NOMO-1 treated with dmso at 0.1 percent for 144 hours (cell line): ENCODE data around the gene CYSRT1.
"Not testable (repeated sequence)": the region's sequence is repeated elsewhere in the genome, so short reads cannot be mapped to it uniquely, and the experiment has no call there.

Source experiments
- DNase-seq: peaks from one replicate; lab custom pipeline; 2025; ENCODE audit not compliant: unreplicated experiment; lab: John Stamatoyannopoulos, UW

CYSRT1 gene

DNA sequence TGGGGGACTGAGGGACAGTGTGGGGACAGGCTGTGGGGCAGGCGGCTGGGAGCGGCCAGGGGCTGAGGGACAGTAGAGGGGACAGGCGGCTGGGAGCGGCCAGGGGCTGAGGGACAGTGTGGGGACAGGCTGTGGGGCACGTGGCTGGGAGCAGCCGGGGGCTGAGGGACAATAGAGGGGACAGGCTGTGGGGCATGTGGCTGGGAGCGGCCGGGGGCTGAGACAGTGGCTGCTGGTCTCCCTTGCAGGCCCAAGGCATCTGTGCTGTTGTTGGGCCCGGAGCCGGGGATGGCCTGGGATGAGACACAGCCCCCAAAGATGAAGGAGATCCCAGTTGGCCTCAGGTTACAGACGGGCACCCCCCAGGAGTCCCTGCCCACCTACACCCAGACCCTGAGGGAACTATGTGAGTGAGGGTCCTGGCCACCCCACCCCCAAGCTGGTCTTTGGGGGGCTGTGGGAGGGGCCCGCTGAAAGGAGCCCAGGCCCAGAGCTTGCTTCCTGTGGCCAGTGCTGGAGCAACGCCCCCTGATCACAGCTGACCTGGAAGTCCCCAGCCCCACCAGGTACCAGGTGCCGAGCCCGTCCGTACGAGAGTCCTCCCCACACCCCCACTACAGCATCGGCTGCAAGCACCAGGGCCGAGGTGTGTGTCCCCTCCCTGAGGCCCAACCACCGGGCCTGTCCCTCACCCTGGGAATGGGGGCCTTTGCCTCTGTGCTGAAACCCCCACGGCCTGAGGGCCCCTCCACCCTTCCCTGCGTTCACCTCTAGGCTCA is 26.7 kb downstream of the CYSRT1 start:
- DNase-seq = no peak

DNA sequence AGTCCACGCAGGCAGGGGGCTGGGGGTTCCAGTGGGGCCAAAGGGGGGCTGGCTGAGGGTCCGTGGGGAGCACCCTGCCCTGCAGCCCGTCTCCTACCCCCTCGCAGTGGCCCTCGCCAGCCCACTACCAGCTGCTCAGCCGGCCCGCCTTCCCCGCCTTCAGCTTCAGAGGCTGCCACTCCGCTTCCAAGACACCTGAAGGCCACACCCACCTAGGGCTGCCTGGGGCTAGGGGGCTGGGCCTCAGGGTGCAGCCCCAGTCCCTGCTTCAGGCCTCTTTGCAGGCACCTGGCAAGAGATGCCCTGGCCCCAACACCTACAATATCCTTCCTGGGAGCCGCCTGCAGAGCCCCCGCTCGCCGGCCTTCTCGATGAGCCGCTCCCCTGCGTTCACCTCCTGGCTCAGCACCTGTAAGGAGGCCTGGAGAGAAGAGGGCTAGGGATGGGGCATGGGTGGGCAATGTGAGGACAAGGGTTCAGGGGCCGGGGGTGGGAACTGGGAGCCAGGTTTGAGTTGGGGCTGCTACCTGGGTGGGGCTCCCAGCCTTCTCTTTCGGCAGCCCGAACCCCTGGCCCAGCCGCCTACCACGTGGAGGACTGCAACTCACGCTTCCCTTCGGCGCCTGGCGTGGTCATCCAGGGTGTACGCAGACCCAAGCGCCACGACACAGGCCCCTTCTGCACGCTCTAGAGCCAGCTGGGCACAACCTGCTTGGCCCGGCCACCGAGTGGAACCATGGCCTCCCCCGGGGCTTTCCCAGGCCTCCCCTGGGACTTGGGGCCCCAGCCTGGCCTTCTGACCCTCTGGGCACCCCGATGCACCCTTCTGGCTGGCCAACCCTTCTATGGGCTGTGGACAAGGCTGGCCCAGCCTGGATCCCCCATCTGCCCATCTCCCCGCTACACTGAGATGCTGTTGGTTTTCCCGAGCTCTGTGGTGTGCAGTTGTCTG is 27.9 kb downstream of the CYSRT1 start:
- DNase-seq = no peak

DNA sequence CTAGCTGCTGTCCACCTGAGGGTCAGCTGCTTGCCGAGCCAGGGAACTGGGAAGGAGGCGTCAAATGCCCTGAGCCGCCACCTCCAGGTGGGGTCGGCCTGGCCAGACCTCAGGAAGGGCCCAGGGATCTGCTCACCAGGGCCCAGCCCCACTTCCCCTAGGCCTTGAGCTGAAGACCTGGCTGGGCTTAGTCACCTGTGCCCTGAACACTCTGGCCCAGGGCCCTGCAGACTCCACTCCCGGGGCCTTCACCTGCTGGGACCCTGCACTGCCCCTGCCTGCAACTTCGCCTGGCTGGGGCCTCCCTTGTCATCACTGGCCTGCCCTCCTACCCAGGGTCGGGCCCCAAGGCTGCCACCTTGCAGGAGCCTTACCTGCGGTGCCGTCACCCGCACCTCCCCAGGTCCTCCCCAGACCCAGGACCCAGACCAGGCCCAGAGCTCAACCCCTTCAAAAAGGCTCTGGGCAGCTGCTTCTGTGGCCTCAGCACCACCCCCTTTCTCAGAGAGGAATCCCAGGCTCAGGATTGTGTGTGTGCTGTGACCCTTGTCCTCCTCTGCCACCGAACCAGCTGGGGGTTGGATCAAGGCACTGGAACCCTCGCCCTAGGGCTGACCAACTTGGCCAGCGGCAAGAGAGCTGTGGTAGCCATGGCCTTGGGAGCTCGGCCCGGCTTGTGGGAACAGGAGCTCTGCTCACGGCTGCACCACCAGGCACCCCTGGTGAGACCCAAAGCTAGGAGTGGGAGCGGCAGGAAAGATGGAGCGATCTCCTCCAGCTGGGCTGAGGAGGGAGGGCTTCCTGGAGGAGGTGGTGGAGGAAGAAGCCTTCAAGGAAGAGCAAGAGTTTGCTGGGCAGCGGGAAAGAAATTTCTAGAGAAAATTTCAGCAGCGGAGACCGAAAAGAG is 29.0 kb downstream of the CYSRT1 start:
- DNase-seq = no peak

DNA sequence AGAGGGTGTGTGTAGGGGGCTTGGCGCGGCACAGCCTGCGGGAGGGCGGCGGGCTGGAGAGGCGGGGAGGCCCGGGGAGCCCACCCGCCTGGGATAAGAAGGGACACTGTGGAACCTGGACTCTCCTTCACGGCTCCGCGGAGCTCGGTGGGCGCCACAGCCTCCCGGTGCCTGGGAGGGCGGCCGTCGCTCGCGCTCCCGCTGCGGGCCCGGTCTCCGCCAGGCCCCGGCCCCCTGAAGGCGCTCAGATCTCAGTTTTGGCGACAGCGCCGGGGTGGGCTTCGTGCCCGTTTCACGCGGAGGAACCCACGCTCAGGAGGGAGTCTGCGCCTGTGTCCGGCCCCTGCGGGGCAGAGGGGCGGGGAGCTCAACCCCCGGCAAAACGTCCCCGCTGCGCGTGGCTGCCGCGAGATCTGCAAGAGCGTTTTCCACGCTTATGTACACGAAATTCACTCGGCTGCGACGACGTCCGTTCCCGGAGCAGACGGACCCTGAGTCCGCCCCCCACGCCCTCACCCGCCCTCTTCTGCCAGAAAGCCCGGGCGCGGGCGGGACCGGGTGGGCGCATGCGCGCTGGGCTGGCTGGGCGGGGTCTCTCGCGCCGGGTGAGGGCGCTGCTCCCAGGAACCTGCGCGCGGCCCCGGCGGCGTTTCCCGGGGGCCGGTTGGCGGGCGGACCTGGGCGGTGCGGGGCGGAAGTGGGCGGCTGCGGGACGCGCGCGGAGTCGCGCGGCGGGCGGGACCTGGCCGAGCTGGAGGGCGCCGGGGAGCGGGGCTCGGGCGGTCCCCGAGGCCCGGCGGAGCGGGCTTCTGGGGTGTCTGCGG is 29.9 kb downstream of the CYSRT1 start, which contains the start of gene NELFB:
TSS of gene NELFB (plus strand) at position 704 of the 824 bp plus-strand sequence.
- peak; percentile 90 for DNase-seq

DNA sequence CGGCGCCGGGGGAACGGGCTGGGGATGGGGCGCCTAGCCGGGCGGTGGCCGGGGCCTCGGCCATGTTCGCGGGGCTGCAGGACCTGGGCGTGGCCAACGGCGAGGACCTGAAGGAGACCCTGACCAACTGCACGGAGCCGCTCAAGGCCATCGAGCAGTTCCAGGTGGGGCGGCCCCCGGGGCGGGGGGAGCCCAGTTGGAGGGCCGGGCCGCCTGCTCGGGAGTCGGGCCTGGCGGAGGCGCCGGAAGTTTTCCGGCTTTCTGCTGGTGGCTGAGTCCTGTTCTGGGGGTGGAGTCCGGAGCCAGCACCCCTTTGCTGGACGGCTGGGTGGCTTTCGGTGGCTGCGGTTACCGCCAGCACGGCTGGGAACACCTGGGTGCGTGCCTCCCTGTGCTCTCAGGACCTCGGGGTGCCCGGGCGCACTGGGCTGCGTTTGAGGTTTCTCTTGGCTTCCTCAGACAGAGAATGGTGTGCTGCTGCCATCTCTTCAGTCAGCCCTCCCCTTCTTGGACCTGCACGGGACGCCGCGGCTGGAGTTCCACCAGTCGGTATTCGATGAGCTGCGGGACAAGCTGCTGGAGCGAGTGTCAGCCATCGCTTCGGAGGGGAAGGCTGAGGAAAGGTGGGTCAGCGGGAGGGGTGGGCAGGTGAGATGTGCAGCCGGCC is 30.6 kb downstream of the CYSRT1 start:
- no peak for DNase-seq

DNA sequence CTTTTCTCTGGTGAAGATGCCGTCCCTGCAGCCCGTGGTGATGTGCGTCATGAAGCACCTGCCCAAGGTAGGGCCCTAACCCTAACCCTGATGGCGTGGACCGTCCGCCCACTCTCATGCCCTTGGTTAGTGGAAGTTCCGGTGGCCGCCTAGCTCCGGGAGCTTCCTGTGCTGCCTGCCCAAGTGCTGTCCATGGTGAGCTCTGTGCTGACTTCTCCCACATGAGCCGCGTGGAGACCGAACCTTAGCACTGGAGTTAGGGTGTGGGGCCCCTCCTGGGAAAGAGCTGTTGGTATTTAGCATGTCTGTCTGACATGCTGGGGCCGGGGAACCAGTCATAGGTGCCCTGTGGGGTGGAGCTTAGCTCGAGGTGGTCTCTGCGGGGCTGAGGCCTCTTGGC is 31.4 kb downstream of the CYSRT1 start:
- no peak for DNase-seq

DNA sequence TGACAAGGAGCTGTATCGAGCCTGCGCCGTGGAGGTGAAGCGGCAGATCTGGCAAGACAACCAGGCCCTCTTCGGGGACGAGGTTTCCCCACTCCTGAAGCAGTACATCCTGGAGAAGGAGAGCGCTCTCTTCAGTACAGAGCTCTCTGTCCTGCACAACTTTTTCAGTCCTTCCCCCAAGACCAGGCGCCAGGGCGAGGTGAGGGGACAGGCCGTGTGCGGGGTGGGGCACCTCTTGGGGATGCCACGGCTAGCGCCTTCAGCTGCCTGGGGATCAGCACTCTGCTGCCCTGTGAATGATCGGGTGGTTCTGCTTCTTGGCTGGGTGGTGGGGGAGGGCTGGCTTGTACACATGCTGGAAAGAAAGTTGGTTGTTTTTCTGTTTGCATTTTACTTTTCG is 31.9 kb downstream of the CYSRT1 start:
- DNase-seq = no peak

DNA sequence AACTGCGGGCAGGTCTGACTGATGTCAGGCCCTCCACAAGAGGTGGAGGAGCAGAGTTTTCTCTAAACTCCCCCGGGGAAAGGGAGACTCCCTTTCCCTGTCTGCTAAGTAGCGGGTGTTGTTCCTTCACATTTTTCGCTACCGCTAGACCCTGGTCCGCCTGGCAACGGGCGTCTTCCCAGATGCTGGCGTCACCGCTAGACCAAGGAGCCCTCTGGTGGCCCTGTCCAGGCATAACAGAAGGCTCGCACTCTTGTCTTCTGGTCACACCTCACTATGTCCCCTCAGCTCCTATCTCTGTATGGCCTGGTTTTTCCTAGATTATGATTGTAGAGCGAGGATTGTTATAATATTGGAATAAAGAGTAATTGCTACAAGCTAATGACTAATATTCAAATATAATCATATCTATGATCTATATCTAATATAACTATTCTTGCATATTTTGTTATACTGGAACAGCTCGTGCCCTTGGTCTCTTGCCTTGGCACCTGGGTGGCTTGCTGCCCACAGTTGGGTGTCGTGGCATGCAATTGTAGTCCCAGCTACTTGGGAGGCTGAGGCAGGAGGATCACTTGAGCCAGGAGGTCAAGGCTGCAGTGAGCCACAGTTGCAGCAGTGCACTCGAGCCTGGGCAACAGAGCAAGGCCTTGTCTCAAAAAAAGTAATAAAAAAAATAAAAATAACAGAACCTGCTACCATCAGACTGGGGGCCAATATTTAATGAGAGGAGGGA is 37.4 kb downstream of the CYSRT1 start:
- not testable (repeated sequence) for DNase-seq

DNA sequence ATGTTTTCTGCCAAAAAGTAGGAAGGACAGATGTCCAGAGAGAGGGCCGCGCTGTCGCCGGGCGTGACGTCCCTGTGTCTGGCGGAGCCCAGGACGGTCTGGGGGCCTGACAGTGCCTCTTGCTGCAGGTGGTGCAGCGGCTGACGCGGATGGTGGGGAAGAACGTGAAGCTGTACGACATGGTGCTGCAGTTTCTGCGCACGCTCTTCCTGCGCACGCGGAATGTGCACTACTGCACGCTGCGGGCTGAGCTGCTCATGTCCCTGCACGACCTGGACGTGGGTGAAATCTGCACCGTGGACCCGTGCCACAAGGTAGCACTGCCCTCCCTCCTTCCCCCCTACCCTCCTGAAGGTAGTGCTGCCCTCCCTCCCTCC is 37.9 kb downstream of the CYSRT1 start:
- no peak for DNase-seq

DNA sequence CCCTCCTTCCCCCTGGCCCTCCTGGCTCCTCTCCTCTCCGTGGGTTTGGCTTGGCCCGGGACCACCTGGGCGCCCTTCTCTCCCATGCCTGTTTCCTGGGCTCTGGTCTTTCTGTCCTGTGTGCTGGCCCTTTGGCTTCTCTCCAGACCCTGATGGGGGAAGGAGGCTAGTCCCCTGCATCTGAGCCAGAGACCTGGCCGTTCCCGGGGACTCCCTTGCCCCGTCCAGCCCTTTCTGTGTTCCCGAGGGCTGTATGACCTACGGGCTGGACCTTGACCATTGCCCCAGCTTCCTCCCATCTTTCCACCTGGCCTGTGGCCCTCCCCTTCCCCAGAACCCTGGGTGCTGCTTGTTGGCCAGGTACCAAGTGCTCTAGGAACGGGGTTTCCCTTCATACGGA is 38.5 kb downstream of the CYSRT1 start:
- DNase-seq = no peak

DNA sequence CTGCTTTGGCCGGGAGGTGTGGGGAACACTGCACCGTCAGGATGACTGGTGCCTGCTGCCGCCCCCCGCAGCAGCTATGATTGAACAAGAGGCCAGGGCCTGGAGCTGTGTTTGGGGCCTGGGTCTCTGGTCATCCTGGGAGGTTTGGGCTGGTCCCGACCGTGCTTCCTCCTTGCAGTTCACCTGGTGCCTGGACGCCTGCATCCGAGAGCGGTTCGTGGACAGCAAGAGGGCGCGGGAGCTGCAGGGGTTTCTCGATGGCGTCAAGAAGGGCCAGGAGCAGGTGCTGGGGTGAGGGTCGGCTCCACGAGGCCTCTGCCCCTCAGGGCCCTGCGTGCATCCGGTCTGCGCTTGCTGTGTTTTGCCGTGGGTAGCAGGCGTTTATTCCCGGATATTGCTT is 39.1 kb downstream of the CYSRT1 start:
- DNase-seq = no peak

DNA sequence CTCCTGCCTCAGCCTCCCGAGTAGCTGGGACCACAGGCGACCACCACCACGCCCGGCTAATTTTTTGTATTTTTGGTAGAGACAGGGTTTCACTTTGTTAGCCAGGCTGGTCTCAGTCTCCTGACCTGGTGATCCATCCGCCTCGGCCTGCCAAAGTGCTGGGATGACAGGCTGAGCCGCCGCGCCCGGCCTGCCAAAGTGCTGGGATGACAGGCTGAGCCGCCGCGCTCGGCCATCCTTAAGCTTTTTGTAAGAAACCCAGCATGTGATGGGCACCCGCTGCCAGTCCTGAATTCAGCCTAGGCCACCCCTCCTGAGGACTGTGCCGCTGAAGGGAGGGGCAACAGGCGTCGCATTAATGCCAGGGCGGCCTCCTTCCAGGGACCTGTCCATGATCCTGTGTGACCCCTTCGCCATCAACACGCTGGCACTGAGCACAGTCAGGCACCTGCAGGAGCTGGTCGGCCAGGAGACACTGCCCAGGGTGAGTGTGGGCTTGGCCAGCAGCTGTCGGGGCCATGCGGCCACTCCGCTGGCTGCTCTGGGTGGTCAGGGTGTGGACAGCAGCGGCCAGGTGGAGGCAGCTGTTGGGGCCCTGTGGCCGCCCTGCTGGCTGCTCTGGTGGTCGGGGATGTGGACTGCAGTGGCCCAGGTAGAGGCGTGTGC is 40.7 kb downstream of the CYSRT1 start:
- no peak for DNase-seq

DNA sequence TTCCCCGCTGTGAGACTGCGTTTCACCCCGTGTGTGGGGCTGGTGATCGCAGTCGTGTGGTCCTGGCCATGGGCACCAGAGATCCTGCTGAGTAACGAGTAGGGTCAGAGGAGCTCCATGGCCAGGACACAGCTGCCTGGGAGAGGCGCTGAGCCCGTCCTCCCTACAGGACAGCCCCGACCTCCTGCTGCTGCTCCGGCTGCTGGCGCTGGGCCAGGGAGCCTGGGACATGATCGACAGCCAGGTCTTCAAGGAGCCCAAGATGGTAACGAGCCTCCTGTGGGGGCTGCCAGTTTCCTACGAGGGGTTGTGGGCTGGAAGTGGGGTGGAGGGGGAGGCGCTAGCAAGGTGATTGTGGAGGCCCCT is 41.2 kb downstream of the CYSRT1 start:
- no peak for DNase-seq

DNA sequence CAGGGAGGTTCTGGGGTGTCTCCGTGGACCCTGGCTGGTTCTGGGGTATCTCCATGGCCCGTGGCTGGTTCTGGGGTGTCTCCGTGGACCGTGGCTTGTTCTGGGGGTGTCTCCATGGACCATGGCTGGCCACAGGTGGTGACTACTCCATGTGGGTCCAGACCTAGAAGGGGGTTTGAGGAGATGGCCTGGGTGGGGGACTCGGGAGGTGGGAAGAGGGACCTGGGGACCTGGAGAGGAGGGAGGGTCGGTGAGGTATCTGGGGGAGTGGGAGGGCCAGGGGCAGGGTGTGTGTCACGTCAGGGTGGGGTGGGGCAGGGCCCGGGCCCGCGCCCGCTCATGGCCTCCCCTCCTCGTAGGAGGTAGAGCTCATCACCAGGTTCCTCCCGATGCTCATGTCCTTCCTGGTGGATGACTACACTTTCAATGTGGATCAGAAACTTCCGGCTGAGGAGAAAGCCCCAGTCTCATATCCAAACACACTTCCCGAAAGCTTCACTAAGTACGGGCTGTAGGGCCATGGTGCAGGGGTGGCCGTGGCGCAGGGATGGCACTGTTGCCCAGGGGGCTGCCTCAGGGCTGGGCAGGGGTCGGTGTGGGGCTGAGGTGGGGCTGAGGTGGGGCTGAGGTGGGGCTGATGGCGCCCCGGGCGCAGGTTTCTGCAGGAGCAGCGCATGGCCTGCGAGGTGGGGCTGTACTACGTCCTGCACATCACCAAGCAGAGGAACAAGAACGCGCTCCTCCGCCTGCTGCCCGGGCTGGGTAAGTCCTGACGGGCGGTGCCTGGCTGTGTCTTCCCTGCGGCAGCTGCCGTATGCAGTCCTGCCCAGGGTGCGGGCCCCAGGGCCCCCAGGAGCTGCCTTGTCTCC is 41.8 kb downstream of the CYSRT1 start:
- DNase-seq = no peak

DNA sequence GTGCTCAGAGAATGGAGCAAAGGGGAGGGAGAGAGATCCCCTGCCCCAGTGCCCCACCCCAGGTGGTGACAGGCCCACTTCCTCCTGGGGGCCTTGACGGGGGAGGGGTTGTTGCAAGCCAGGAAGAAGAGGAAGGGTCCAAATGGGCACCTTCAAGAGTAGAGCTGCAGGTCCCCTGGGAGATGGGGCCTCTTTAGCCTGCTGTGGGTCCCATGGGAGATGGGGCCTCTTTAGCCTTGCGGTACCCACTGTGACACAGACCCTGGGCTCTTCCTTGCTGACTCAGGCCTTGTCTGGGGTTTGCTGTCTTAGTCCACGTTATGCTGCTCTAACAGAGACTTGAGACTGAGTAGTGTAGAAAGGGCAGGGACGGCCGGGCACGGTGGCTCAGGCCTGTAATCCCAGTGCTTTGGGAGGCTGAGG is 43.0 kb downstream of the CYSRT1 start:
- DNase-seq = no peak

DNA sequence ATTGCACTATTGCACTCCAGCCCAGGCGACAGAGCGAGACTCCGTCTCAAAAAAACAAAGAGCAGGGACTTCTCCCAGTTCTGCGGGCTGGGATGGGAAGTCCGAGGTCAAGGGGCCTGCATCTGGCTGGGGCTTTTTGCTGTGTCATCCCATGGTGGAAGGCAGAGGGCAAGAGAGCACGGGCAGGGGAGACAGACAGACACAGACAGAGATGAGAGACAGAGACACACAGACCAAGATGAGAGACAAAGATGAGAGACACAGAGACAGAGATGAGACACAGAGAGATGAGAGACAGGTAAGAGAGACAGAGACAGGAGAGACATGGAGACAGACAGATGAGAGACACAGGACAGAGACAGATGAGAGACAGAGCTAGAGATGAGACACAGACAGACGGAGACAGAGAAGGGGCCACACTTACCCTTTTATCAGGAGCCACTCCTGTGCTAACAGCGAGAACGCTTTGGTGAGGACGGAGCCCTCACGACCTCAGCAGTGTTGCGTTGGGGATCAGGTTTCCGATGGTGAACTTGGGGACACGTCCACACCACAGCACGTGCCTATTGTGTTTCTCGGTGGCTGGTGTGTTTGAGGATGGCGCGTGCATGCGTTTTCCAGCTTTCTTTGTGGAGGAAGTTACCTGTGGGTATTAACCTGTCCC is 43.7 kb downstream of the CYSRT1 start:
- no peak for DNase-seq

DNA sequence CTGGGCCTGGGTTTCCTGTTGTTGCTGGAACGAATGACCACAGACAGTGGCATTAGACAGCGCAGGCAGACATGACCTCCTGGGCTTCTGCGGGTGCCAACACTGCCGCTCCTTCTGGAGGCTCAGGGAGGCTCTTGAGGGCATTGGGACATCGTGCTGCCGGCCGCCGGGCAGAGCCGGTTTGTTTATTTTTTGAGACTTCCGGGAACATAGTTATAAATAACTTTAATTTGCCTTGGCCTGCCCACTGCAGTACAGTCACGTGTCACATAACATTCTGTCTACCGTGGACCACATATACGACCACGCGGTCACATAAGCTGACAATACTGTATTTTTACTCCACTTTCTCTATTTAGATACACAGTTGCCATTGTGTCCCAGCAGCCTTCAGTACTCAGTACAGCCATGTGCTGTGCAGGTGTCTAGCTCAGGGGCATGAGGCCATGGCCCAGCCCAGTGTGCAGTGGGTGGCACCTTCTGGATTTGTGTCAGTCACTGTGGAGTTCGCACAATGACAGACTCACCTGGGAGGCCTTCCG is 44.3 kb downstream of the CYSRT1 start:
- peak; percentile 87 for DNase-seq
